Aorta (tissue), 5 donors: Measurements from ENCODE around the gene MTAP. TPM values are rescaled to one million over a fixed set of nuclear protein-coding genes. Genes with fewer than 3 reads are reported as not detected.

Source experiments
- ATAC-seq: fragments of 200-7000 bp; cut with Tn5 transposase; one replicate; pipeline ENCODE4 v1.9.1; 2022; ENCODE audit warnings: moderate library complexity; ENCODE audit not compliant: low FRiP score
- DNase-seq, 2 donors: peaks; one replicate each; pipeline ENCODE4 v3.0.0-alpha.2; 2020
- H3K27ac ChIP-seq, 2 donors: one replicate each; pipeline ENCODE4 v1.5.1; 2013; ENCODE audit warnings: low read length in 2 of 2, mild to moderate bottlenecking in 2 of 2, moderate library complexity in 2 of 2, control low read depth in 1 of 2, inconsistent platforms in 1 of 2, low read depth in 1 of 2
- H3K27me3 ChIP-seq, 2 donors: one replicate each; pipeline ENCODE4 v1.6.1; 2013; ENCODE audit warnings: control low read depth in 1 of 2, low read length in 1 of 2, mild to moderate bottlenecking in 1 of 2, moderate library complexity in 1 of 2; ENCODE audit not compliant: insufficient read depth in 2 of 2, control insufficient read depth in 1 of 2
- H3K36me3 ChIP-seq, 2 donors: one replicate each; pipeline ENCODE4 v1.6.1; 2013; ENCODE audit warnings: control low read depth in 1 of 2, low read length in 1 of 2, mild to moderate bottlenecking in 1 of 2; ENCODE audit not compliant: insufficient read depth in 2 of 2, control insufficient read depth in 1 of 2
- H3K4me1 ChIP-seq, 2 donors: one replicate each; pipeline ENCODE4 v1.6.1; 2013; ENCODE audit warnings: low read length in 2 of 2, control low read depth in 1 of 2, mild to moderate bottlenecking in 1 of 2, moderate library complexity in 1 of 2; ENCODE audit not compliant: insufficient read depth in 2 of 2, control insufficient read depth in 1 of 2
- H3K4me3 ChIP-seq, 2 donors: one replicate each; pipeline ENCODE4 v1.5.1; 2013; ENCODE audit warnings: low read length in 2 of 2, control low read depth in 1 of 2, mild to moderate bottlenecking in 1 of 2
- H3K9me3 ChIP-seq: one replicate; pipeline ENCODE4 v1.6.1; 2013; ENCODE audit warnings: mild to moderate bottlenecking, low read length; ENCODE audit not compliant: control insufficient read depth
- WGBS, 2 donors: extraction: QIAGEN DNeasy Blood & Tissue Kit; methylation state at CpG; one replicate each; pipeline ENCODE4 v1.1.7; 2013; 5-methylcytosine and 5-hydroxymethylcytosine counted together
- intact Hi-C, 2 donors: fragments of 100-400 bp; cut with DNase I; formaldehyde crosslinking; loops; one replicate each; pipeline versions ENCODE4 v1.14.2 to v1.15.0; 2022
- polyA plus RNA-seq, 2 donors: library from polyadenylated mRNA; stranded (reverse); fragments of 200-250 nt; gene quantifications; one replicate each; pipeline ENCODE4 v1.2.3, GENCODE V29; 2013
- total RNA-seq, 2 donors: library from RNA; stranded (reverse); fragmentation: NEBNext Ultra II Directional; extraction: Animal tissue kit (Norgen Biotek cat#: 25700); gene quantifications; one replicate each; pipeline ENCODE4 v1.2.1, GENCODE V29; 2021
- donor health status: healthy with polysubstance abuse.
- donor health status: Bipolar disorder and iron deficiency.
- donor health status: DM: no; HTN: no; CAD: no.
- donor health status: DM: no; HTN: no; CAD: no.
- donor health status: DM: yes; HTN: yes; CAD: no.

MTAP gene
- total and polyA plus RNA-seq, 4 donors: 4.0 to 41.1 (median 19.7) TPM

GRCh38 chr9:21841133-21841532 lies 38.7 kb downstream of the MTAP start:
- Histone ChIP-seq H3K36me3 (peaks cover 13% of the 10 kb centered on the region in 2 donors), H3K4me3 (no peak overlapping the region), H3K4me1 (no peaks in the 10 kb centered on the region), H3K27ac (no peak overlapping the region), H3K9me3 (peaks cover 1% of the 10 kb centered on the region), H3K27me3 (no peaks in the 10 kb centered on the region)
- ATAC-seq (no peak), DNase-seq (no peak)
- intact Hi-C loops: no loop called here
- WGBS, 2 donors: 94 to 96% methylated on average over 1 of the region's 1 CpG

GRCh38 chr9:21848615-21849014 lies 46.2 kb downstream of the MTAP start:
- intact Hi-C loops: no loop called here
- Histone ChIP-seq H3K27me3 (no peaks in the 10 kb centered on the region), H3K4me3 (no peak overlapping the region), H3K4me1 (no peaks in the 10 kb centered on the region), H3K9me3 (peaks cover 5% of the 10 kb centered on the region), H3K36me3 (peaks cover 2 to 6% of the 10 kb centered on the region in 2 donors), H3K27ac (no peak overlapping the region)
- DNase-seq: no peak
- 97% methylated on average over 4 of the region's 4 CpGs for WGBS, 2 donors
- ATAC-seq: no peak

GRCh38 chr9:21852754-21853153 lies 50.3 kb downstream of the MTAP start:
- WGBS, 2 donors: 71% methylated on average over 3 of the region's 3 CpGs
- no peak for DNase-seq
- no peaks in the 10 kb centered on the region for H3K4me1 ChIP-seq
- no peaks in the 10 kb centered on the region for H3K27me3 ChIP-seq
- intact Hi-C loops: no loop called here
- no peak overlapping the region for H3K4me3 ChIP-seq
- no peak for ATAC-seq
- no peak overlapping the region for H3K27ac ChIP-seq
- peaks cover 5% of the 10 kb centered on the region for H3K9me3 ChIP-seq
- peaks cover 3 to 10% of the 10 kb centered on the region in 2 donors for H3K36me3 ChIP-seq

GRCh38 chr9:21853414-21853813 lies 51.0 kb downstream of the MTAP start:
- ATAC-seq: no peak
- Histone ChIP-seq H3K27me3 (no peaks in the 10 kb centered on the region), H3K4me3 (no peak overlapping the region), H3K4me1 (no peaks in the 10 kb centered on the region), H3K9me3 (peaks cover 3% of the 10 kb centered on the region), H3K36me3 (peaks cover 5 to 8% of the 10 kb centered on the region in 2 donors), H3K27ac (no peak overlapping the region)
- no peak for DNase-seq
- intact Hi-C loops: no loop called here
- WGBS, 2 donors: 95 to 98% methylated on average over 2 of the region's 2 CpGs

GRCh38 chr9:21854119-21854518 lies 51.7 kb downstream of the MTAP start:
- H3K27me3 ChIP-seq: no peaks in the 10 kb centered on the region
- no peak overlapping the region for H3K4me3 ChIP-seq
- intact Hi-C loops: no loop called here
- H3K27ac ChIP-seq: no peak overlapping the region
- ATAC-seq (no peak), DNase-seq (no peak)
- no peaks in the 10 kb centered on the region for H3K9me3 ChIP-seq
- peaks cover 5 to 7% of the 10 kb centered on the region in 2 donors for H3K36me3 ChIP-seq
- 89 to 95% methylated on average over 4 of the region's 4 CpGs for WGBS, 2 donors
- no peaks in the 10 kb centered on the region for H3K4me1 ChIP-seq

- ATAC-seq: no peak
- Histone ChIP-seq H3K4me1 (no peaks in the 10 kb centered on the region), H3K4me3 (no peak overlapping the region), H3K27me3 (no peaks in the 10 kb centered on the region), H3K36me3 (peaks cover 6 to 9% of the 10 kb centered on the region in 2 donors), H3K9me3 (no peaks in the 10 kb centered on the region), H3K27ac (no peak overlapping the region)
- WGBS, 2 donors: 87 to 92% methylated on average over 11 of the region's 11 CpGs
- DNase-seq: no peak
- intact Hi-C loops: no loop called here
These were observed 52.2 kb downstream of the MTAP start for GRCh38 chr9:21854594-21854993.

GRCh38 chr9:21856301-21857094 lies 54.1 kb downstream of the MTAP start:
- intact Hi-C loops: no loop called here
- no peaks in the 10 kb centered on the region for H3K4me1 ChIP-seq
- 88 to 94% methylated on average over 5 of the region's 5 CpGs for WGBS, 2 donors
- H3K27me3 ChIP-seq: no peaks in the 10 kb centered on the region
- H3K4me3 ChIP-seq: no peak overlapping the region
- no peaks in the 10 kb centered on the region for H3K9me3 ChIP-seq
- H3K27ac ChIP-seq: no peak overlapping the region
- ATAC-seq (no peak), DNase-seq (no peak)
- H3K36me3 ChIP-seq: peaks cover 9 to 10% of the 10 kb centered on the region in 2 donors

GRCh38 chr9:21862871-21863270 lies 60.4 kb downstream of the MTAP start:
- Histone ChIP-seq H3K4me1 (no peaks in the 10 kb centered on the region), H3K27ac (no peak overlapping the region), H3K4me3 (no peak overlapping the region), H3K9me3 (no peaks in the 10 kb centered on the region), H3K27me3 (no peaks in the 10 kb centered on the region), H3K36me3 (peaks cover 8% of the 10 kb centered on the region in 2 donors)
- no peak for DNase-seq
- intact Hi-C loops: no loop called here
- 83 to 88% methylated on average over 1 of the region's 1 CpG for WGBS, 2 donors
- ATAC-seq: no peak

GRCh38 chr9:21864505-21864904 lies 62.1 kb downstream of the MTAP start:
- H3K4me1 ChIP-seq: no peaks in the 10 kb centered on the region
- no peaks in the 10 kb centered on the region for H3K27me3 ChIP-seq
- WGBS, 2 donors: 97 to 98% methylated on average over 5 of the region's 5 CpGs
- H3K36me3 ChIP-seq: peaks cover 4 to 5% of the 10 kb centered on the region in 2 donors
- no peaks in the 10 kb centered on the region for H3K9me3 ChIP-seq
- no peak overlapping the region for H3K4me3 ChIP-seq
- no peak overlapping the region for H3K27ac ChIP-seq
- ATAC-seq (no peak), DNase-seq (no peak)
- intact Hi-C loops: no loop called here
